Dedifferentiated amniotic fluid mesenchymal stem cell (primary cell): ENCODE measurements around the gene NEU1.
"Not testable (repeated sequence)": the region's sequence is repeated elsewhere in the genome, so short reads cannot be mapped to it uniquely, and the experiment has no call there.

Source experiments
- DNase-seq: peaks from one replicate; pipeline ENCODE4 v3.0.0-alpha.2; 2016; ENCODE audit errors: extremely low spot score

Gene NEU1

DNA sequence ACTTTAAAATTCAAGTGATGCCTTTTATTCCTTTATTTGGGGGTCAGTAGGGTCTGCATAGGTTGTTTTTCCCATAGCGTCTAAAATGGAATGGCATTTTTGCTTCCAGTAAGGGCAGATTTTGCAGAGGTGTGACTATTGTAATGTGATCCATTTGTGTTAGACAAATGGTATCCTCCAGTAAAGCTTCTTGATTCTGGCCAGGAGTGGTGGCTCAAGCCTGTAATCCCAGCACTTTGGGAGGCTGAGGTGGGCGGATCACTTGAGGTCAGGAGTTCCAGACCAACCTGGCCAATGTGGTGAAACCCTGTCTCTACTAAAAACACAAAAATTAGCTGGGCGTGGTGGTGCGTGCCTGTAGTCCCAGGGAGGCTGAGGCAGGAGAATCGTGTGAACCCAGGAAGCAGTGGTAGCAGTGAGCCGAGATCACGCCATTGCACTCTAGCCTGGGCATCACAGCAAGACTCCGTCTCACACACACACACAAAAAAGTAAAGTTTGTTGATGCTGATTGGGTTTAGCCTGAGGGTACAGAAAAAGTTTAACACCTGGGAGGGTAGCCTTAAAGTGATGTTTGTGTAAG, 44.6 kb downstream of the NEU1 start:
- DNase-seq, result not testable (repeated sequence)

DNA sequence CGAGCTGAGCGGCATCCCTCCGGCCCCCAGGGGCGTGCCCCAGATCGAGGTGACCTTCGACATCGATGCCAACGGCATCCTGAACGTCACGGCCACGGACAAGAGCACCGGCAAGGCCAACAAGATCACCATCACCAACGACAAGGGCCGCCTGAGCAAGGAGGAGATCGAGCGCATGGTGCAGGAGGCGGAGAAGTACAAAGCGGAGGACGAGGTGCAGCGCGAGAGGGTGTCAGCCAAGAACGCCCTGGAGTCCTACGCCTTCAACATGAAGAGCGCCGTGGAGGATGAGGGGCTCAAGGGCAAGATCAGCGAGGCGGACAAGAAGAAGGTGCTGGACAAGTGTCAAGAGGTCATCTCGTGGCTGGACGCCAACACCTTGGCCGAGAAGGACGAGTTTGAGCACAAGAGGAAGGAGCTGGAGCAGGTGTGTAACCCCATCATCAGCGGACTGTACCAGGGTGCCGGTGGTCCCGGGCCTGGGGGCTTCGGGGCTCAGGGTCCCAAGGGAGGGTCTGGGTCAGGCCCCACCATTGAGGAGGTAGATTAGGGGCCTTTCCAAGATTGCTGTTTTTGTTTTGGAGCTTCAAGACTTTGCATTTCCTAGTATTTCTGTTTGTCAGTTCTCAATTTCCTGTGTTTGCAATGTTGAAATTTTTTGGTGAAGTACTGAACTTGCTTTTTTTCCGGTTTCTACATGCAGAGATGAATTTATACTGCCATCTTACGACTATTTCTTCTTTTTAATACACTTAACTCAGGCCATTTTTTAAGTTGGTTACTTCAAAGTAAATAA, 45.3 kb downstream of the NEU1 start:
- DNase-seq, result not testable (repeated sequence)

DNA sequence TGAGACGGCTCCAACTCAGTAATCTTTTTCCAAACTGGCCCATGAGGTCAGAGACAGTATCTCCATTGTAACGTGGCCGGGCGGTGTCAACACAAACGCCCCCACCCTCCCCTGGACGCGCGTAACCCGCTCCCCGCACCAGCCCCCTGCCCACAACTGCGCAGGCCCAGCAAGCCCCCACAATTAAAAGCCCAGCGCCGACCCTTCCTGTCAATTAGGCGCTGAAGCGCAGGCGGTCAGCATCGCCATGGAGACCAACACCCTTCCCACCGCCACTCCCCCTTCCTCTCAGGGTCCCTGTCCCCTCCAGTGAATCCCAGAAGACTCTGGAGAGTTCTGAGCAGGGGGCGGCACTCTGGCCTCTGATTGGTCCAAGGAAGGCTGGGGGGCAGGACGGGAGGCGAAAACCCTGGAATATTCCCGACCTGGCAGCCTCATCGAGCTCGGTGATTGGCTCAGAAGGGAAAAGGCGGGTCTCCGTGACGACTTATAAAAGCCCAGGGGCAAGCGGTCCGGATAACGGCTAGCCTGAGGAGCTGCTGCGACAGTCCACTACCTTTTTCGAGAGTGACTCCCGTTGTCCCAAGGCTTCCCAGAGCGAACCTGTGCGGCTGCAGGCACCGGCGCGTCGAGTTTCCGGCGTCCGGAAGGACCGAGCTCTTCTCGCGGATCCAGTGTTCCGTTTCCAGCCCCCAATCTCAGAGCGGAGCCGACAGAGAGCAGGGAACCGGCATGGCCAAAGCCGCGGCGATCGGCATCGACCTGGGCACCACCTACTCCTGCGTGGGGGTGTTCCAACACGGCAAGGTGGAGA, 47.4 kb downstream of the NEU1 start, which contains the start of the genes HSPA1A and HSPA1L:
Gene HSPA1A (plus strand): TSS at position 519 of the 814 bp plus-strand sequence. CDS start 214 bp downstream, at position 733.
Gene HSPA1L (minus strand): TSS at position 259 of the 814 bp plus-strand sequence. CDS start 3,311 bp downstream, outside the sequence.
- DNase-seq, result peak; percentile 95

DNA sequence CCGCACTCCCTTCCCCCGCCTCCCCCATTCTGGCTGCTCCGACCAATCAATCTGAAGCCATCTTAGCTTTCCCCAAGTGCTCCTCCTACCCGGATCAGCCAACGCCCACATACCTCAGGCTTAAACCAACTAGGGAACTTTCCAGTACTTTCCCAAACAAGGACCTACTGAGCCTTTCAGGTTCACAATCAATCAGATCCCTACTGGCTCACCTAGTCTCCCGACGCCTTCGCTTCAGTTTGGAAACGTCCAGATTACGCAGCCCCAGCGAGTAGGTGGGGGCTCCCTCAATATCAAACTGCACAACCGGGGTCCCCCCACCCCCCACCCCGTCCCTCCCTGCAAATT, 48.0 kb downstream of the NEU1 start:
- peak; percentile 98 for DNase-seq

DNA sequence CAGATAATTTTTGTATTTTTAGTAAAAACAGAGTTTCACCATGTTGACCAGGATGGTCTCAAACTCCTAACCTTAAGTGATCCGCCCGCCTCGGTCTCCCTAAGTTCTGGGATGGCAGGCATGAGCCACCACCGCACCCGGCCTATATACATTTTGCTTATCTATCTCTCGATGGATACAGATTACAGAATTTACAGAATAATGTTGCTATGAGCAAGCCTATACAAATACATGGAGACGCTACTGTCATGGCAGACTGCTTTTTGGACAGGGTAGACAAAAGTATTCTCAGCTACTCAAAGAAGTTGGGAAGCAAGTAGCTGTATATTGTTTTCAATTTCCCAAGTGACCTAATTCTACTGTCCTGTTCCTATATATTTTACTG, 49.2 kb downstream of the NEU1 start:
- DNase-seq, result no peak

DNA sequence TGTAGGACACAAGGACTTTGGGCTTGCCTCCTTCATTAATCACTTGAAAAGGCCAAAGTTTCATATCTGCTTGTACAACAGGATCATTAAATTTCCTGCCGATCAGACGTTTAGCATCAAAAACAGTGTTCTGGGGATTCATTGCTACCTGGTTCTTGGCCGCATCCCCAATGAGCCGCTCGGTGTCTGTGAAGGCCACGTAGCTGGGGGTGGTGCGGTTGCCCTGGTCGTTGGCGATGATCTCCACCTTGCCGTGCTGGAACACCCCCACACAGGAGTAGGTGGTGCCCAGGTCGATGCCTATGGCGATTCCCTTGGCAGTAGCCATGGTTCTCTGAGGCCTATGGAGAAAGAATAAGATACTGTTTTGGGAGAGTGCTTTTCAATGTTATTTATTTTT, 51.0 kb downstream of the NEU1 start:
- DNase-seq, result no peak

DNA sequence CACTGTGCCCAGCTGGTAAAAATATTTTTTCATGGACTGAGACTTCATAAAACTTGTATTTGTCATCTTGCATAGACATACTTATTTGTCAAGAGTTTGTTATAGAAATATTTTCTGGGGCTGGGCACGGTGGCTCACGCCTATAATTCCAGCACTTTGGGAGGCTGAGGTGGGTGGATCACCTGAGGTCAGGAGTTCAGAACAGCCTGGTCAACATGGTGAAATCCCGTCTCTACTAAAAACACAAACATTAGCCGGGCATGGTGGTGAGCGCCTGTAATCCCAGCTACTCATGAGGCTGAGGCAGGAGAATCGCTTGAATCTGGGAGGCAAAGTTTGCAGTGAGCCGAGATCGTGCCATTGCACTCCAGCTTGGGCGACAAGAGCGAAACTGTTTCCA, 54.0 kb downstream of the NEU1 start:
- not testable (repeated sequence) for DNase-seq
